Right cardiac atrium (tissue), 5 donors: ENCODE results near the gene TLE2. TPM values are rescaled to one million over a fixed set of nuclear protein-coding genes. Genes with fewer than 3 reads are reported as not detected.

Experiments used
- ATAC-seq, 2 donors: fragments of 200-7000 bp; cut with Tn5 transposase; one replicate each; pipeline versions ENCODE4 v1.8.0 to v1.9.1; 2020; ENCODE audit warnings: moderate library complexity in 2 of 2, mild to moderate bottlenecking in 1 of 2
- DNase-seq, 3 donors: peaks; one replicate each; pipeline ENCODE4 v3.0.0-alpha.2; 2020
- H3K27ac ChIP-seq: one replicate; pipeline ENCODE4 v1.5.1; 2013; ENCODE audit warnings: mild to moderate bottlenecking, low read length, control low read depth, moderate library complexity
- H3K27me3 ChIP-seq: one replicate; pipeline ENCODE4 v1.6.1; 2013; ENCODE audit not compliant: control insufficient read depth, insufficient read depth
- H3K4me1 ChIP-seq: one replicate; pipeline ENCODE4 v1.6.1; 2013; ENCODE audit warnings: low read length; ENCODE audit not compliant: control insufficient read depth, insufficient read depth
- H3K4me3 ChIP-seq: one replicate; pipeline ENCODE4 v1.5.1; 2013; ENCODE audit warnings: low read length, control low read depth
- H3K9me3 ChIP-seq: one replicate; pipeline ENCODE4 v1.6.1; 2013; ENCODE audit warnings: low read length; ENCODE audit not compliant: control insufficient read depth
- WGBS: extraction: QIAGEN DNeasy Blood & Tissue Kit; methylation state at CpG from one replicate; pipeline ENCODE4 v1.1.7; 2013; 5-methylcytosine and 5-hydroxymethylcytosine counted together
- intact Hi-C, 4 donors: fragments of 100-400 bp; cut with DNase I; formaldehyde crosslinking; loops; one replicate each; pipeline versions ENCODE4 v1.11.0 to v1.14.0; 2022 to 2023
- polyA plus RNA-seq: library from polyadenylated mRNA; stranded (reverse); fragments of 200-250 nt; gene quantifications from one replicate; pipeline ENCODE4 v1.2.3, GENCODE V29; 2013
- total RNA-seq, 4 donors: library from RNA; stranded (reverse); fragmentation: NEBNext Ultra II Directional; extraction: Animal tissue kit (Norgen Biotek cat#: 25700); gene quantifications; one replicate each; pipeline ENCODE4 v1.2.1, GENCODE V29; 2021
- donor health status: healthy with polysubstance abuse.
- donor health status: DM: no; HTN: yes; CAD: no.
- donor health status: DM: no; HTN: no; CAD: no.
- donor health status: DM: no; HTN: yes; CAD: no; lungs with severe emphysema.
- donor health status: DM: yes; HTN: yes; CAD: no.

Gene TLE2
- total and polyA plus RNA-seq, 5 donors = 68.6 to 102 (median 85.9) TPM

- H3K4me1 ChIP-seq = no peaks in the 10 kb centered on the region
- no peaks in the 10 kb centered on the region for H3K27me3 ChIP-seq
- intact Hi-C loops = no loop called here
- H3K27ac ChIP-seq = no peak overlapping the region
- WGBS = 97% methylated on average over 7 of the region's 7 CpGs
- H3K4me3 ChIP-seq = no peak overlapping the region
- H3K9me3 ChIP-seq = no peaks in the 10 kb centered on the region
- ATAC-seq (no peak), DNase-seq (peak in 1 of 3 donors; percentile 54)
These were observed 34.9 kb upstream of the TLE2 start for GRCh38 chr19:3064011-3064330.

- peak; percentile 55 to 58 for ATAC-seq
These were observed 33.4 kb upstream of the TLE2 start, which contains the start of gene TLE5 for GRCh38 chr19:3062165-3063105. TSS of gene TLE5 (minus strand) at chr19:3062495. CDS start at chr19:3062200, 295 bp downstream.

DNA sequence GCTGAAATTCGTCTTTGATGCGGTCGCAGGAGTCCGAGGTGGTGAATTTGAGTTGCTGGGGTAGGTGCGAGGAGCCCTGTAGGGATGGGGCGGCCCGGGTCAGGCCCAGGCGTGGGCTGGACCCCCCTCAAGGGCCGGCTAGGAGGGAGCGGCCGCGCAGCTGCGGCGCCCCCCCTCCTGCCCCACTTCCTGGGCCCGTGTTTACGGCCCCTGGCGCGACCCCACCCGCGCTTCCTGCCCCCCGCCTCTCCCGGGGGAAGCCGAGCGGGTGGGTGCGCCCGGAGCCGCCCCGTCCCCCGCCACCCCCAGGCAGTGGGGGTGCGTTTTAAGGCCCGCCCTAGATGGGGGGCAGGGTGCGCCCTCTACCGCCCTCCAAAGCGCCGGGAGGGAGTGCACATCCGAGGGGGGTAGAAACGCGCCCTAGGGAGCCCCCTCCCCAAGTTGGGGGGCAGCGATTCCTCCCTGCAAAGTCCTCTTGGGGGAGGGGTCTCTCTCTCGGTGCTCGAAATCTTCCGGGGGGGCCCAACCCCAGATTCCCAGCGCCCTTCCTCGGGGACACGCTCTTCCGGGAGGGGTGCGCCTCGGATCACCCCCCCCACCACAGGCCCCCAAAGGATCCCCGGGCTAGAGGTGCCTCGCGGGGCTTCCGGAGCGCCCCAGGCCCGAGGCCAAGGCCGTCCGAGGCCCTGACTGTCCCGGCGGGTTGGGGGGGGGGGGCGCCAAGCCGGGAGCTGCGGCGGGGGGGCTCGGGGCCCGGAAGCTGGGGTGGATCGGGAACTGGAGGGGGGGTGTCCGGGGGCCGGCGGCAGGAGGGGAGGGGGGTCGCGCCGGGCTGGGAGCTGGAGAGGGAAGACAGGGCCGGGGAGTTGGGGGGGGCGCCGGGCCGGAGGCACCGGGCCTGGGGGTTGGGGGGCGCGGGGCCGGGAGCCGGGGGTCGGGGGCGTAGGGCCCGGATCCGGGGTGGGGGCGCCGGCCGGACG, 32.4 kb upstream of the TLE2 start:
- Histone ChIP-seq H3K9me3 (no peaks in the 10 kb centered on the region), H3K4me1 (peaks cover 11% of the 10 kb centered on the region), H3K4me3 (peak overlapping the region; percentile 98), H3K27me3 (no peaks in the 10 kb centered on the region), H3K27ac (peak overlapping the region; percentile 96)
- WGBS = under 1% methylated on average over 87 of the region's 88 CpGs
- peak; percentile 73 to 92 (median 90) for DNase-seq
- ATAC-seq = peak; percentile 63 to 72
- intact Hi-C loops = no loop called here

More at GRCh38 chr19:3062165-3063105, 33.4 kb upstream of the TLE2 start, which contains the start of gene TLE5:
- peaks cover 7% of the 10 kb centered on the region for H3K4me1 ChIP-seq
- WGBS = under 1% methylated on average over 108 of the region's 111 CpGs
- no peaks in the 10 kb centered on the region for H3K27me3 ChIP-seq
- H3K4me3 ChIP-seq = peak within 1 kb of the TSS; percentile 98
- intact Hi-C loops = no loop called here
- DNase-seq = peak; percentile 78 to 93 (median 91)
- H3K9me3 ChIP-seq = no peaks in the 10 kb centered on the region
- H3K27ac ChIP-seq = peak within 1 kb of the TSS; percentile 98

DNA sequence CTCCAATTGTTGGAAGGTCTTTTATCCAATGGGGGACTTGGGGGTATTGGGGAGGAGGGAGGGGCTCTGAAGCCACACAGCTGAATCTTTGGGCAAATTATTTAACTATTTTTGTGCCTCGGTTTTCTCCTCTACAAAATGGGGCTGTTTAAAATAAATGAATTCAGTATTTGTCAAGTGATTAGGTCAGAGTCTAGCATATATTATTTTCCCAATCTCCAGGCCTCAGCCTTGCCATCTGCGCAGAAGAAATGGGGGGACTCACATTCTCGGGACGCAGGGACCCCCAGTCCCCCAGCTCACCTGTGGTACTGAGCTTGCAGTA, 31.7 kb upstream of the TLE2 start:
- DNase-seq (no peak), ATAC-seq (no peak)
- 23% methylated on average over 4 of the region's 4 CpGs for WGBS
- intact Hi-C loops = no loop called here
- H3K9me3 ChIP-seq = no peaks in the 10 kb centered on the region
- H3K27me3 ChIP-seq = no peaks in the 10 kb centered on the region
- H3K4me1 ChIP-seq = peaks cover 11% of the 10 kb centered on the region
- peak overlapping the region; percentile 98 for H3K4me3 ChIP-seq
- peak overlapping the region; percentile 96 for H3K27ac ChIP-seq

GRCh38 chr19:3059653-3060052, 30.6 kb upstream of the TLE2 start:
- 86% methylated on average over 16 of the region's 16 CpGs for WGBS
- Histone ChIP-seq H3K9me3 (no peaks in the 10 kb centered on the region), H3K27me3 (no peaks in the 10 kb centered on the region), H3K27ac (peak overlapping the region; percentile 3), H3K4me3 (no peak overlapping the region), H3K4me1 (peaks cover 11% of the 10 kb centered on the region)
- intact Hi-C loops = no loop called here
- DNase-seq (peak in 2 of 3 donors; percentile 32 to 46), ATAC-seq (no peak)

GRCh38 chr19:3058821-3059314, 29.8 kb upstream of the TLE2 start:
- no peaks in the 10 kb centered on the region for H3K9me3 ChIP-seq
- H3K4me1 ChIP-seq = peaks cover 11% of the 10 kb centered on the region
- intact Hi-C loops = no loop called here
- ATAC-seq = no peak
- H3K27ac ChIP-seq = peak overlapping the region; percentile 59
- peak in 1 of 3 donors; percentile 46 for DNase-seq
- no peaks in the 10 kb centered on the region for H3K27me3 ChIP-seq
- no peak overlapping the region for H3K4me3 ChIP-seq
- WGBS = 89% methylated on average over 10 of the region's 10 CpGs

GRCh38 chr19:3058009-3058820, 29.1 kb upstream of the TLE2 start:
- DNase-seq (peak in 2 of 3 donors; percentile 36 to 44), ATAC-seq (no peak)
- Histone ChIP-seq H3K4me3 (no peak overlapping the region), H3K27ac (peak overlapping the region; percentile 59), H3K4me1 (peaks cover 11% of the 10 kb centered on the region), H3K9me3 (no peaks in the 10 kb centered on the region), H3K27me3 (no peaks in the 10 kb centered on the region)
- 65% methylated on average over 20 of the region's 20 CpGs for WGBS
- intact Hi-C loops = no loop called here

DNA sequence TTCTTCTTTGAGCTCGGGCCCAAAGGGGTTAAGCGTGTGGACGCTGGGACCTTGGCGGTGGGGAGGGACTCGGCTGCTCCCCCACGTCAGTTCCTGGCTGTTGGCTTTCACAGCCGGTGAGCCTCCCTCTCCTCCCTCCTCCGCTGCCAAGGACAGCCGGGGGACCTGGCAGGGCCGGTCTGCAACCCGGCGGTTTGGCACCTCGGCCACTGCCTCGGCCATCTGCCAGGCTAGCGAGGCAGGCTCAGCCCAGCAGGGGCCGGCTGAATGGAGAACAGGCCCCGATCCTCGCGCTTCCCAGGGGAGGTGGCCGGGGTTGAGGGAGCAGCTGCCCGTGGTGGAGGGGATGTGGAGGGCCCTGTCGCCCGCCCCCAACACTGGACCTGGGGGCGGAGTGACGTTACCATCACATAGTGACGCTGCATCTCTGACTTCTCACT, 28.2 kb upstream of the TLE2 start:
- Histone ChIP-seq H3K4me3 (no peak overlapping the region), H3K4me1 (peaks cover 11% of the 10 kb centered on the region)

GRCh38 chr19:3056417-3057088, 27.5 kb upstream of the TLE2 start:
- H3K27me3 ChIP-seq = no peaks in the 10 kb centered on the region
- intact Hi-C loops = no loop called here
- H3K9me3 ChIP-seq = no peaks in the 10 kb centered on the region
- ATAC-seq (no peak), DNase-seq (peak in 1 of 3 donors; percentile 67)
- H3K4me3 ChIP-seq = no peak overlapping the region
- 54% methylated on average over 10 of the region's 10 CpGs for WGBS
- peak overlapping the region; percentile 81 for H3K27ac ChIP-seq
- peaks cover 11% of the 10 kb centered on the region for H3K4me1 ChIP-seq

More for the DNA sequence above, 28.2 kb upstream of the TLE2 start:
- intact Hi-C loops = no loop called here
- Histone ChIP-seq H3K27ac (peak overlapping the region; percentile 81), H3K27me3 (no peaks in the 10 kb centered on the region), H3K9me3 (no peaks in the 10 kb centered on the region)
- ATAC-seq (peak; percentile 71 to 79), DNase-seq (peak; percentile 94 to 98 (median 97))
- WGBS = 13% methylated on average over 26 of the region's 26 CpGs
